ENCODE results near the gene ZNF419.

Gene ZNF419

GRCh38 chr19:57537953-57538547 lies 50.5 kb downstream of the ZNF419 start:
- no peaks in the 10 kb centered on the region for H3K27me3 ChIP-seq
- no peak for DNase-seq
- TF ChIP-seq, protein P1, sequence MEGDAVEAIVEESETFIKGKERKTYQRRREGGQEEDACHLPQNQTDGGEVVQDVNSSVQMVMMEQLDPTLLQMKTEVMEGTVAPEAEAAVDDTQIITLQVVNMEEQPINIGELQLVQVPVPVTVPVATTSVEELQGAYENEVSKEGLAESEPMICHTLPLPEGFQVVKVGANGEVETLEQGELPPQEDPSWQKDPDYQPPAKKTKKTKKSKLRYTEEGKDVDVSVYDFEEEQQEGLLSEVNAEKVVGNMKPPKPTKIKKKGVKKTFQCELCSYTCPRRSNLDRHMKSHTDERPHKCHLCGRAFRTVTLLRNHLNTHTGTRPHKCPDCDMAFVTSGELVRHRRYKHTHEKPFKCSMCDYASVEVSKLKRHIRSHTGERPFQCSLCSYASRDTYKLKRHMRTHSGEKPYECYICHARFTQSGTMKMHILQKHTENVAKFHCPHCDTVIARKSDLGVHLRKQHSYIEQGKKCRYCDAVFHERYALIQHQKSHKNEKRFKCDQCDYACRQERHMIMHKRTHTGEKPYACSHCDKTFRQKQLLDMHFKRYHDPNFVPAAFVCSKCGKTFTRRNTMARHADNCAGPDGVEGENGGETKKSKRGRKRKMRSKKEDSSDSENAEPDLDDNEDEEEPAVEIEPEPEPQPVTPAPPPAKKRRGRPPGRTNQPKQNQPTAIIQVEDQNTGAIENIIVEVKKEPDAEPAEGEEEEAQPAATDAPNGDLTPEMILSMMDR (IDR thresholded peaks at IDR 0.05; ENCODE audit: low read depth, low read length), result no peak
- peaks cover 5% of the 10 kb centered on the region; the same call in 1 of the 2 replicates for H3K9me3 ChIP-seq
- H3K4me3 ChIP-seq (ENCODE audit: low read depth, low read length), result no peak overlapping the region
- H3K4me1 ChIP-seq, result no peaks in the 10 kb centered on the region
- peaks cover 79% of the 10 kb centered on the region for H3K36me3 ChIP-seq
